ENCODE measurements around the gene SOX6.
"Not testable (repeated sequence)": the region's sequence is repeated elsewhere in the genome, so short reads cannot be mapped to it uniquely, and the experiment has no call there.

Gene SOX6

GRCh38 chr11:15936011-15936410 lies 420.3 kb downstream of the SOX6 start:
- DNase-seq (ENCODE audit: low read depth, low spot score), result no peak

GRCh38 chr11:15935373-15935772 lies 421.0 kb downstream of the SOX6 start:
- no peak for DNase-seq (ENCODE audit: low read depth, low spot score)

- no peak for DNase-seq (ENCODE audit: low read depth, low spot score)
Measured at GRCh38 chr11:15933886-15934625, 422.3 kb downstream of the SOX6 start.

- DNase-seq (ENCODE audit: low read depth, low spot score), result no peak
Measured at GRCh38 chr11:15932417-15932816, 423.9 kb downstream of the SOX6 start.

- DNase-seq (ENCODE audit: low read depth, low spot score), result no peak
Measured at GRCh38 chr11:15931497-15931896, 424.8 kb downstream of the SOX6 start.

- DNase-seq (ENCODE audit: low read depth, low spot score), result no peak
Measured at GRCh38 chr11:15930442-15931025, 425.8 kb downstream of the SOX6 start.

- DNase-seq (ENCODE audit: low read depth, low spot score), result no peak
Measured at GRCh38 chr11:15929371-15929901, 426.9 kb downstream of the SOX6 start.

GRCh38 chr11:15927864-15928217 lies 428.5 kb downstream of the SOX6 start:
- no peak for DNase-seq (ENCODE audit: low read depth, low spot score)

GRCh38 chr11:15927196-15927863 lies 429.0 kb downstream of the SOX6 start:
- no peak for DNase-seq (ENCODE audit: low read depth, low spot score)

GRCh38 chr11:15926071-15926470 lies 430.3 kb downstream of the SOX6 start:
- DNase-seq (ENCODE audit: low read depth, low spot score), result no peak

GRCh38 chr11:15923183-15923582 lies 433.2 kb downstream of the SOX6 start:
- DNase-seq (ENCODE audit: low read depth, low spot score), result no peak

GRCh38 chr11:15922745-15923144 lies 433.6 kb downstream of the SOX6 start:
- DNase-seq (ENCODE audit: low read depth, low spot score), result not testable (repeated sequence)

GRCh38 chr11:15920856-15921629 lies 435.3 kb downstream of the SOX6 start:
- DNase-seq (ENCODE audit: low read depth, low spot score), result no peak

GRCh38 chr11:15918674-15919073 lies 437.7 kb downstream of the SOX6 start:
- no peak for DNase-seq (ENCODE audit: low read depth, low spot score)

GRCh38 chr11:15918212-15918611 lies 438.1 kb downstream of the SOX6 start:
- DNase-seq (ENCODE audit: low read depth, low spot score), result no peak
